ENCODE measurements around the gene COP1.
"Not testable (repeated sequence)": the region's sequence is repeated elsewhere in the genome, so short reads cannot be mapped to it uniquely, and the experiment has no call there.

COP1 gene

GRCh38 chr1:176206961-176207902 lies at the start of gene COP1:
COP1 (minus strand) TSS chr1:176207286; CDS start chr1:176206978, 308 bp downstream.
- in situ Hi-C loops (cut with HindIII; ENCODE audit: low sequenced_read_pairs): no loop called here

GRCh38 chr1:176252191-176252590 lies 45.1 kb upstream of the COP1 start:
- in situ Hi-C loops (cut with HindIII; ENCODE audit: low sequenced_read_pairs): no loop called here

- in situ Hi-C loops (cut with HindIII; ENCODE audit: low sequenced_read_pairs): no loop called here
Observed at GRCh38 chr1:176244851-176245250, 37.8 kb upstream of the COP1 start.

GRCh38 chr1:176243746-176244145 lies 36.7 kb upstream of the COP1 start:
- in situ Hi-C loops (cut with HindIII; ENCODE audit: low sequenced_read_pairs): no loop called here

- in situ Hi-C loops (cut with HindIII; ENCODE audit: low sequenced_read_pairs): no loop called here
Observed at GRCh38 chr1:176241385-176242015, 34.4 kb upstream of the COP1 start.

GRCh38 chr1:176233657-176234056 lies 26.6 kb upstream of the COP1 start:
- in situ Hi-C loops (cut with HindIII; ENCODE audit: low sequenced_read_pairs): not testable (repeated sequence)

GRCh38 chr1:176227579-176227978 lies 20.5 kb upstream of the COP1 start:
- in situ Hi-C loops (cut with HindIII; ENCODE audit: low sequenced_read_pairs): no loop called here

- in situ Hi-C loops (cut with HindIII; ENCODE audit: low sequenced_read_pairs): no loop called here
Observed at GRCh38 chr1:176225911-176226310, 18.8 kb upstream of the COP1 start.

GRCh38 chr1:176225479-176225875 lies 18.4 kb upstream of the COP1 start:
- in situ Hi-C loops (cut with HindIII; ENCODE audit: low sequenced_read_pairs): no loop called here

GRCh38 chr1:176222196-176222595 lies 15.1 kb upstream of the COP1 start:
- in situ Hi-C loops (cut with HindIII; ENCODE audit: low sequenced_read_pairs): no loop called here

- in situ Hi-C loops (cut with HindIII; ENCODE audit: low sequenced_read_pairs): no loop called here
Observed at GRCh38 chr1:176220100-176220689, 13.1 kb upstream of the COP1 start.

GRCh38 chr1:176217461-176218099 lies 10.5 kb upstream of the COP1 start:
- in situ Hi-C loops (cut with HindIII; ENCODE audit: low sequenced_read_pairs): no loop called here

- in situ Hi-C loops (cut with HindIII; ENCODE audit: low sequenced_read_pairs): no loop called here
Observed at GRCh38 chr1:176216031-176216430, 8.9 kb upstream of the COP1 start.

GRCh38 chr1:176211396-176212165 lies 4.5 kb upstream of the COP1 start:
- in situ Hi-C loops (cut with HindIII; ENCODE audit: low sequenced_read_pairs): no loop called here

- in situ Hi-C loops (cut with HindIII; ENCODE audit: low sequenced_read_pairs): no loop called here
Observed at GRCh38 chr1:176208034-176208433, 948 bp upstream of the COP1 start.

GRCh38 chr1:176206006-176206960 lies 803 bp downstream of the COP1 start:
- in situ Hi-C loops (cut with HindIII; ENCODE audit: low sequenced_read_pairs): no loop called here

- in situ Hi-C loops (cut with HindIII; ENCODE audit: low sequenced_read_pairs): no loop called here
Observed at GRCh38 chr1:176205332-176205914, 1.7 kb downstream of the COP1 start.

- in situ Hi-C loops (cut with HindIII; ENCODE audit: low sequenced_read_pairs): not testable (repeated sequence)
Observed at GRCh38 chr1:176204655-176205054, 2.4 kb downstream of the COP1 start.

- in situ Hi-C loops (cut with HindIII; ENCODE audit: low sequenced_read_pairs): no loop called here
Observed at GRCh38 chr1:176203735-176204134, 3.4 kb downstream of the COP1 start.
